Liver (tissue), 2 donors: ENCODE measurements around the gene ASIC1.

Experiments
- HNF4G ChIP-seq: IDR thresholded peaks from 2 replicates; pipeline ENCODE4 v1.6.1; 2016; ENCODE audit warnings: antibody characterized with exemption
- RAD21 ChIP-seq, 2 donors: IDR thresholded peaks; 2 replicates each; pipeline ENCODE4 v1.6.1; 2016; ENCODE audit warnings: antibody characterized with exemption in 2 of 2, mild to moderate bottlenecking in 2 of 2
- TAF1 ChIP-seq: conservative IDR thresholded peaks from 2 replicates; pipeline ENCODE4 v1.6.1; 2016; ENCODE audit warnings: antibody characterized with exemption, mild to moderate bottlenecking
- ZBTB33 ChIP-seq: IDR thresholded peaks from 2 replicates; pipeline ENCODE4 v1.6.1; 2016; ENCODE audit warnings: antibody characterized with exemption
- donor health status: healthy.

DNA sequence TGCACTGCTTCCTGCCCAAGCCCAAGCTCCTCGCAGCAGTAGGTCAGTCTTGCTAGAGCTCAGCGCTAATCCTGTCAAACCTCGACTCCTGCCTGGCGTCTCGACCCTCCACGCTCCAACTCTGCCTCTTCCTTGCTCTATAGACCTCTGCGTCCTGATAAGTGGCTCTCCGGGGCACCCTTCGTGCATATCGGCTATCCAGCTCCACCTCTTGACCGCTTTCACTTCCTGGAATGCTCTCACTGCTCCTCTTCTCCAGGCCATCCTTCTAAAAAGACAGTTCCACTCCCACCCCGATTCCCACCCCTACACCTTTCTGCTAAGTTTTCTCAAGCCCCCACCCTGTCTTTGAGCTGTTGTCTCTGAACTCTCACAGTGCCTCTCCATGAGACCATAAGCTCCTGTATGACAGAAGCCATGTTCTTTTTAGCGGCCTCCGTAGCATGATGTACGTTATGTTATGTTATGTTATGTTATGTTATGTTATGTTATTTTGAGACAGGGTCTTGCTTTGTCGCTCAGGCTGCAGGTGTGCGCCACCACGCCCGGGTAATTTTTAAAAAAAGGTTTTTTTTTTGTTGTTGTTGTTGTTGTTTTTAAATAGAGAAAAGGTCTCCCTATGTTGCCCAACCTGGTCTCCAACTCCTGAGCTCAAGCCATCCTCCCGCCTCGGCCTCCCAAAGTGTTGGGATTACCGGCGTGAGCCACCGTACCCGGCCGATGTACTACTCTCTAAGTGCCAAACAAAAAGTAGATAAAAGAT is 55.2 kb downstream of the ASIC1 start:
- TF ChIP-seq HNF4G (no peak), TAF1 (no peak), ZBTB33 (no peak), RAD21 (IDR thresholded peaks at IDR 0.05) (peak; percentile 8 to 25)
